Measurements from ENCODE around the gene ADH5. TPM values are rescaled to one million over a fixed set of nuclear protein-coding genes. Genes with fewer than 3 reads are reported as not detected.
A peak's percentile ranks its signal among the peaks of the same experiment; 100 is the strongest.
"Not testable (repeated sequence)": the region's sequence is repeated elsewhere in the genome, so short reads cannot be mapped to it uniquely, and the experiment has no call there.

ADH5 gene
- total and polyA plus RNA-seq, 2 of the 8 experiments (the other 6 are each of a cell fraction or from before 2014, with no cell fraction given), result 223 to 327 TPM

GRCh38 chr4:99023800-99024251 is 64.8 kb downstream of the ADH5 start:
- H3K36me3 ChIP-seq (ENCODE audit: control insufficient read depth in 2 of 4, insufficient read depth in 4 of 4, low read length in 3 of 4); FAIRE-seq; H2BK15ac ChIP-seq (ENCODE audit: low read length); H3K9me3 ChIP-seq (ENCODE audit: insufficient read depth in 2 of 2, low read depth in 1 of 2, low read length in 1 of 2); H3K23ac ChIP-seq (ENCODE audit: insufficient read length); H3K4me3 ChIP-seq (ENCODE audit: extremely low read depth in 1 of 4, insufficient read depth in 2 of 4, low read depth in 3 of 4, low read length in 4 of 4); H3K27me3 ChIP-seq (replicated peaks in 1 of 4; ENCODE audit: control insufficient read depth in 3 of 4, extremely low read depth in 1 of 4, insufficient read depth in 3 of 4, low read length in 3 of 4); H2BK120ac ChIP-seq (replicated peaks; ENCODE audit: low read depth, low read length); H3K27ac ChIP-seq (ENCODE audit: low read depth, low read length); H3K18ac ChIP-seq (ENCODE audit: extremely low read depth, low read length); H2BK20ac ChIP-seq (ENCODE audit: low read length); H2BK12ac ChIP-seq (ENCODE audit: low read depth, low read length); H3K4ac ChIP-seq (replicated peaks; ENCODE audit: insufficient read length, low read depth, low read length); H2AK5ac ChIP-seq (ENCODE audit: low read depth, low read length); H2BK5ac ChIP-seq (ENCODE audit: low read depth, low read length); H4K5ac ChIP-seq (ENCODE audit: insufficient read length, low read depth, low read length); H3K9ac ChIP-seq (replicated peaks in 1 of 4; ENCODE audit: extremely low read depth in 1 of 4, low read depth in 3 of 4, low read length in 3 of 4); H3K14ac ChIP-seq (ENCODE audit: insufficient read length); H4K91ac ChIP-seq (replicated peaks; ENCODE audit: insufficient read length, low read length); DNase-seq (ENCODE audit: low read depth in 1 of 2, low spot score in 2 of 2); H2AFZ ChIP-seq (ENCODE audit: low read length); H3K79me1 ChIP-seq (ENCODE audit: low read depth, low read length); H3K56ac ChIP-seq (replicated peaks; ENCODE audit: insufficient read length, low read depth, low read length); H3K23me2 ChIP-seq (ENCODE audit: low read depth, low read length); H4K8ac ChIP-seq (ENCODE audit: extremely low read depth, insufficient read depth, low read length): not testable (repeated sequence)
- CTCF ChIA-PET (ENCODE audit: partially characterized antibody), result interaction anchor here (0.6 to 2.1 kb wide), 2 partner anchors 32 to 37 kb away, joined by 4 to 10 read pairs; no protein-coding TSS in a partner anchor
- POLR2A ChIA-PET (ENCODE audit: partially characterized antibody), result interaction anchor here (1.0 to 1.5 kb wide), 2 partner anchors 28 to 32 kb away, joined by 3 to 5 read pairs; partner anchors contain the start of gene METAP1
- WGBS, 2 experiments (ENCODE audit: extremely low coverage in 1 of 2, insufficient coverage in 1 of 2, insufficient read length in 1 of 2, insufficient replicate concordance in 2 of 2, low coverage in 1 of 2, low lambda C conversion rate in 2 of 2, missing lambda C conversion rate in 1 of 2), result 83% methylated on average over 10 of the region's 10 CpGs; no CpG with 5 or more reads in 1 of the 2 experiments
- Histone ChIP-seq H3K4me2 (ENCODE audit: insufficient read depth in 1 of 2, low read depth in 2 of 2, low read length in 2 of 2) (0 out of 4 replicates have a peak overlapping the region, but pooled peaks of 1 of the 2 experiments have one; percentile 4), H4K20me1 (replicated peaks in 1 of 2; ENCODE audit: control insufficient read depth in 1 of 2, insufficient read depth in 2 of 2, low read length in 2 of 2) (peaks cover 4 to 17% of the 10 kb centered on the region in 2 experiments), H3K4me1 (replicated peaks in 1 of 4; ENCODE audit: control insufficient read depth in 3 of 4, insufficient read depth in 4 of 4, low read length in 3 of 4) (peaks cover 0 to 15% (median 8%) of the 10 kb centered on the region in 4 experiments), H3K79me2 (ENCODE audit: control insufficient read depth in 1 of 2, insufficient read depth in 2 of 2, low read length in 2 of 2) (peaks cover 16 to 100% of the 10 kb centered on the region in 2 experiments)
